Sigmoid colon (tissue), 7 donors: ENCODE data around the gene SUV39H2. TPM values are rescaled to one million over a fixed set of nuclear protein-coding genes. Genes with fewer than 3 reads are reported as not detected.

Experiments
- DNase-seq: peaks from one replicate; pipeline ENCODE4 v3.0.0-alpha.2; 2019
- H3K27ac ChIP-seq, 4 donors: fragments of 200-600 bp; sonication (generic); one replicate each; pipeline ENCODE4 v1.5.1; 2016 to 2019; ENCODE audit warnings: mild to moderate bottlenecking in 1 of 4
- H3K27me3 ChIP-seq, 3 donors: fragments of 200-600 bp; sonication (generic); one replicate each; pipeline ENCODE4 v1.5.1; 2019; ENCODE audit warnings: mild to moderate bottlenecking in 1 of 3
- H3K36me3 ChIP-seq, 4 donors: fragments of 200-600 bp; sonication (generic); one replicate each; pipeline ENCODE4 v1.5.1; 2016 to 2019
- H3K4me1 ChIP-seq, 4 donors: fragments of 200-600 bp; sonication (generic); one replicate each; pipeline ENCODE4 v1.5.1; 2017 to 2019
- H3K4me3 ChIP-seq, 4 donors: fragments of 200-600 bp; sonication (generic); one replicate each; pipeline ENCODE4 v1.5.1; 2017 to 2019; ENCODE audit warnings: mild to moderate bottlenecking in 2 of 4, moderate library complexity in 1 of 4
- H3K9me3 ChIP-seq, 4 donors: fragments of 200-600 bp in 3 of 4; sonication (generic) in 3 of 4; one replicate each; pipeline versions ENCODE4 v1.5.1 to v1.6.1; 2013 to 2019
- CTCF ChIP-seq, 4 experiments: fragments of 450-650 bp in 3 of 4; fragments of 200-600 bp in 1 of 4; IDR thresholded peaks; one replicate each; pipeline ENCODE4 v1.5.1; 2016 to 2019; ENCODE audit warnings: antibody characterized with exemption in 4 of 4, mild to moderate bottlenecking in 3 of 4, moderate library complexity in 2 of 4
- EP300 ChIP-seq, 4 donors: sonication (generic); formaldehyde crosslinking; IDR thresholded peaks; one replicate each; pipeline ENCODE4 v1.6.1; 2017; ENCODE audit warnings: antibody characterized with exemption in 4 of 4
- POLR2A ChIP-seq, 2 donors: fragments of 450-650 bp; IDR thresholded peaks; one replicate each; pipeline ENCODE4 v1.6.1; 2016; ENCODE audit warnings: antibody characterized with exemption in 2 of 2, mild to moderate bottlenecking in 2 of 2, moderate library complexity in 2 of 2
- POLR2AphosphoS5 ChIP-seq, 4 donors: sonication (generic); formaldehyde crosslinking; IDR thresholded peaks; one replicate each; pipeline ENCODE4 v1.6.1; 2017; ENCODE audit warnings: antibody characterized with exemption in 4 of 4
- WGBS, 2 donors: extraction: QIAGEN DNeasy Blood & Tissue Kit; methylation state at CpG; one replicate each; pipeline ENCODE4 v1.1.7; 2013; 5-methylcytosine and 5-hydroxymethylcytosine counted together
- intact Hi-C: fragments of 100-400 bp; cut with DNase I; formaldehyde crosslinking; loops from one replicate; pipeline ENCODE4 v1.15.1; 2023
- polyA plus RNA-seq, 3 donors: library from polyadenylated mRNA; stranded (reverse); fragments of 200-250 nt; gene quantifications; one replicate each; pipeline ENCODE4 v1.2.3, GENCODE V29; 2013
- total RNA-seq, 4 donors: library from RNA; depleted of rRNA; stranded (reverse); fragments of >200 nt; gene quantifications; one replicate each; pipeline ENCODE4 v1.1.0, GENCODE V29; 2016
- donor health status: healthy with polysubstance abuse.
- donor health status: Bipolar disorder and iron deficiency.
- donor health status: healthy.

The SUV39H2 gene
- total and polyA plus RNA-seq, 7 donors: 3.9 to 6.4 (median 4.7) TPM

- Histone ChIP-seq H3K4me1 (no peaks in the 10 kb centered on the region), H3K27me3 (no peaks in the 10 kb centered on the region), H3K4me3 (no peak overlapping the region), H3K36me3 (peaks cover 0 to 62% (median 9%) of the 10 kb centered on the region in 4 donors), H3K9me3 (no peaks in the 10 kb centered on the region), H3K27ac (no peak overlapping the region)
- no peak for DNase-seq
- no peak for TF ChIP-seq CTCF (IDR thresholded peaks at IDR 0.05)
- no peak for TF ChIP-seq EP300 (IDR thresholded peaks at IDR 0.05)
- TF ChIP-seq POLR2A (IDR thresholded peaks at IDR 0.05): no peak
- no peak for TF ChIP-seq POLR2AphosphoS5 (IDR thresholded peaks at IDR 0.05)
- intact Hi-C loops: no loop called here
- WGBS, 2 donors: 94 to 96% methylated on average over 2 of the region's 2 CpGs
These were observed 30.4 kb downstream of the SUV39H2 start for GRCh38 chr10:14909101-14909500.

- intact Hi-C loops: no loop called here
- peaks cover 0 to 62% (median 10%) of the 10 kb centered on the region in 4 donors for H3K36me3 ChIP-seq
- no peaks in the 10 kb centered on the region for H3K27me3 ChIP-seq
- 95 to 96% methylated on average over 4 of the region's 4 CpGs for WGBS, 2 donors
- no peak for DNase-seq
- H3K4me1 ChIP-seq: no peaks in the 10 kb centered on the region
- H3K4me3 ChIP-seq: no peak overlapping the region
- peaks cover 0 to under 1% (median 0%) of the 10 kb centered on the region in 4 donors for H3K9me3 ChIP-seq
- no peak for TF ChIP-seq POLR2A (IDR thresholded peaks at IDR 0.05)
- no peak for TF ChIP-seq POLR2AphosphoS5 (IDR thresholded peaks at IDR 0.05)
- no peak for TF ChIP-seq CTCF (IDR thresholded peaks at IDR 0.05)
- TF ChIP-seq EP300 (IDR thresholded peaks at IDR 0.05): no peak
- H3K27ac ChIP-seq: no peak overlapping the region
These were observed 32.3 kb downstream of the SUV39H2 start for GRCh38 chr10:14910953-14911352.

- no peaks in the 10 kb centered on the region for H3K27me3 ChIP-seq
- peaks cover under 1 to 67% (median 17%) of the 10 kb centered on the region in 4 donors for H3K36me3 ChIP-seq
- peaks cover 0 to 9% (median 3%) of the 10 kb centered on the region in 4 donors for H3K9me3 ChIP-seq
- 81 to 96% methylated on average over 3 of the region's 3 CpGs for WGBS, 2 donors
- no peaks in the 10 kb centered on the region for H3K4me1 ChIP-seq
- no peak for TF ChIP-seq POLR2AphosphoS5 (IDR thresholded peaks at IDR 0.05)
- no peak for TF ChIP-seq POLR2A (IDR thresholded peaks at IDR 0.05)
- no peak for TF ChIP-seq EP300 (IDR thresholded peaks at IDR 0.05)
- no peak for TF ChIP-seq CTCF (IDR thresholded peaks at IDR 0.05)
- no peak overlapping the region for H3K4me3 ChIP-seq
- no peak overlapping the region for H3K27ac ChIP-seq
- intact Hi-C loops: no loop called here
- DNase-seq: no peak
These were observed 33.1 kb downstream of the SUV39H2 start for GRCh38 chr10:14911801-14912200.

- Histone ChIP-seq H3K27ac (no peak overlapping the region), H3K4me3 (no peak overlapping the region), H3K36me3 (peaks cover 16 to 87% (median 48%) of the 10 kb centered on the region in 4 donors), H3K4me1 (no peaks in the 10 kb centered on the region), H3K27me3 (no peaks in the 10 kb centered on the region), H3K9me3 (peaks cover 0 to 21% (median 13%) of the 10 kb centered on the region in 4 donors)
- intact Hi-C loops: no loop called here
- TF ChIP-seq POLR2A (IDR thresholded peaks at IDR 0.05) (no peak), POLR2AphosphoS5 (IDR thresholded peaks at IDR 0.05) (no peak), CTCF (IDR thresholded peaks at IDR 0.05) (no peak), EP300 (IDR thresholded peaks at IDR 0.05) (no peak)
- 96 to 99% methylated on average over 2 of the region's 2 CpGs for WGBS, 2 donors
- DNase-seq: no peak
These were observed 37.9 kb downstream of the SUV39H2 start for GRCh38 chr10:14916600-14916999.

GRCh38 chr10:14917827-14918226, 39.2 kb downstream of the SUV39H2 start:
- Histone ChIP-seq H3K36me3 (peaks cover 16 to 90% (median 58%) of the 10 kb centered on the region in 4 donors), H3K27ac (no peak overlapping the region), H3K9me3 (peaks cover 0 to 21% (median 13%) of the 10 kb centered on the region in 4 donors), H3K4me1 (no peaks in the 10 kb centered on the region), H3K4me3 (no peak overlapping the region), H3K27me3 (no peaks in the 10 kb centered on the region)
- no peak for DNase-seq
- 99% methylated on average over 3 of the region's 3 CpGs for WGBS, 2 donors
- intact Hi-C loops: no loop called here
- no peak for TF ChIP-seq EP300 (IDR thresholded peaks at IDR 0.05)
- TF ChIP-seq CTCF (IDR thresholded peaks at IDR 0.05): no peak
- no peak for TF ChIP-seq POLR2AphosphoS5 (IDR thresholded peaks at IDR 0.05)
- TF ChIP-seq POLR2A (IDR thresholded peaks at IDR 0.05): no peak
